Suppressor macrophage (primary cell): ENCODE results near the gene DAPK3.
"Not testable (repeated sequence)": the region's sequence is repeated elsewhere in the genome, so short reads cannot be mapped to it uniquely, and the experiment has no call there.

Experiments
- DNase-seq, 4 experiments: peaks; one replicate each; pipeline ENCODE4 v3.0.0-alpha.2; 2020 to 2022

The DAPK3 gene

GRCh38 chr19:4000798-4001197, 29.9 kb upstream of the DAPK3 start:
- DNase-seq = not testable (repeated sequence)

- DNase-seq = not testable (repeated sequence)
Measured at GRCh38 chr19:3998667-3999412, 27.9 kb upstream of the DAPK3 start.

GRCh38 chr19:3995607-3996006, 24.7 kb upstream of the DAPK3 start:
- DNase-seq = no peak

GRCh38 chr19:3990815-3991117, 19.9 kb upstream of the DAPK3 start:
- no peak for DNase-seq

- peak; percentile 92 to 96 (median 95) for DNase-seq
Measured at GRCh38 chr19:3987619-3988371, 16.9 kb upstream of the DAPK3 start.

GRCh38 chr19:3986260-3987041, 15.6 kb upstream of the DAPK3 start:
- DNase-seq = peak; percentile 78 to 91 (median 86)

GRCh38 chr19:3985643-3986259, 14.9 kb upstream of the DAPK3 start:
- DNase-seq = peak in 1 of 4 experiments; percentile 27

GRCh38 chr19:3984908-3985642, 14.2 kb upstream of the DAPK3 start, which contains the start of gene EEF2:
TSS of gene EEF2 (minus strand) at chr19:3985463. CDS start at chr19:3985380, 83 bp downstream.
- DNase-seq = peak; percentile 96 to 99 (median 98)

GRCh38 chr19:3984584-3984907, 13.6 kb upstream of the DAPK3 start:
- DNase-seq = peak in 3 of 4 experiments; percentile 19 to 28 (median 27)

GRCh38 chr19:3983936-3984583, 13.2 kb upstream of the DAPK3 start:
- DNase-seq = peak in 3 of 4 experiments; percentile 34 to 52 (median 50)

- DNase-seq = no peak
Measured at GRCh38 chr19:3983542-3983914, 12.6 kb upstream of the DAPK3 start.

GRCh38 chr19:3982701-3983541, 12.0 kb upstream of the DAPK3 start:
- DNase-seq = no peak

- no peak for DNase-seq
Measured at GRCh38 chr19:3981736-3982681, 11.1 kb upstream of the DAPK3 start.

GRCh38 chr19:3981373-3981735, 10.5 kb upstream of the DAPK3 start:
- DNase-seq = no peak

GRCh38 chr19:3980353-3981251, 9.7 kb upstream of the DAPK3 start:
- DNase-seq = no peak

GRCh38 chr19:3979674-3980352, 8.9 kb upstream of the DAPK3 start:
- no peak for DNase-seq

GRCh38 chr19:3979289-3979673, 8.4 kb upstream of the DAPK3 start:
- no peak for DNase-seq

- DNase-seq = no peak
Measured at GRCh38 chr19:3978145-3978544, 7.2 kb upstream of the DAPK3 start.
